Measurements from ENCODE around the gene PAK1.
A peak's percentile ranks its signal among the peaks of the same experiment; 100 is the strongest.

Gene PAK1

DNA sequence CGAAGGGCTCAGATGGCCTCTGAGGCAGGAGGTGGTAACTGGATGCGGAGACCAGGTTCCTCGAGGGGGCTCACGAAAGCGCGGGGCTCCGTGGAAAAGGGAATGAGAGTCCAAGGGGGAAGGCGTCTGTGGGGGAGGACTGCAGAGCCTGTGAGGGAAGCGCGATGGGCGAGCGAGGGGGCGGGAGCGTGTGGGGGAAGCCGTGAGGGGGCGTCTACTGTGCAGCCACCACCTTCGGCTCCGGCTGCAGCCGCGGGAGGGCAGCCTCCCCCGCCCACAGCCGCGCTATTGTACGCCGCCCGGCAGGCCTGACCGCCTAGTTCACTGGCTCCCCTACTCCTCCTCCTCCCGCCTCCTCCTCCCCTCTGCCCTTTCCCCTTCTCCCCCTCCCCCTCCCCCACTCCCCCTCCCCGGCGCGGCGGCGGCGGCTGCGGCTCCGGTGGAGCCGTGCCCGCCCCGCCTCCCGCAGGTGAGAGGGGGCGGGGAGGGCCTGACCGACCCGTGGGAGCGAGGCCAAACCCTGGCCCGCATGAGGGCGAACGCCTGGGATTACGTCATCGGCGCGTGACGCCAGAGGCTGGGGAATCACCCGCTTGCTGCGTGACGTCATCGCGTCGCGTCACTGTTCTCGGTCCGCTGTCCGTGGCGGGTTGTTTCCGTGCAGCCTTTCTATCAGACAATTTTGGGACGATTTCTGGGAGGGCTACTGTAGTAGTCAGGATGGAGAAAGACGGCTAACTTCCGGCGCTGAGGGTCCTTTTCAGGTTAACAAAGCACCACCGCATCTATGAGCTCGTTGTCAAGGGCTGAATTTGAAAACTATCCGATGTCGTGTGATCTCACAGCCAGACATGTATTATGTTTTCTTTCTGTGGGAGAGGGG is at the start of gene PAK1:
Gene PAK1 (minus strand): TSS at position 294 of the 883 bp plus-strand sequence. CDS start 81,574 bp downstream, outside the sequence.
- H2AFZ ChIP-seq (ENCODE audit: low read depth, low read length, severe bottlenecking): peak within 1 kb of the TSS; percentile 58
- TF ChIP-seq EZH2phosphoT487 (conservative IDR thresholded peaks at IDR 0.05; ENCODE audit: low read length): no peak
- TF ChIP-seq, protein P1, sequence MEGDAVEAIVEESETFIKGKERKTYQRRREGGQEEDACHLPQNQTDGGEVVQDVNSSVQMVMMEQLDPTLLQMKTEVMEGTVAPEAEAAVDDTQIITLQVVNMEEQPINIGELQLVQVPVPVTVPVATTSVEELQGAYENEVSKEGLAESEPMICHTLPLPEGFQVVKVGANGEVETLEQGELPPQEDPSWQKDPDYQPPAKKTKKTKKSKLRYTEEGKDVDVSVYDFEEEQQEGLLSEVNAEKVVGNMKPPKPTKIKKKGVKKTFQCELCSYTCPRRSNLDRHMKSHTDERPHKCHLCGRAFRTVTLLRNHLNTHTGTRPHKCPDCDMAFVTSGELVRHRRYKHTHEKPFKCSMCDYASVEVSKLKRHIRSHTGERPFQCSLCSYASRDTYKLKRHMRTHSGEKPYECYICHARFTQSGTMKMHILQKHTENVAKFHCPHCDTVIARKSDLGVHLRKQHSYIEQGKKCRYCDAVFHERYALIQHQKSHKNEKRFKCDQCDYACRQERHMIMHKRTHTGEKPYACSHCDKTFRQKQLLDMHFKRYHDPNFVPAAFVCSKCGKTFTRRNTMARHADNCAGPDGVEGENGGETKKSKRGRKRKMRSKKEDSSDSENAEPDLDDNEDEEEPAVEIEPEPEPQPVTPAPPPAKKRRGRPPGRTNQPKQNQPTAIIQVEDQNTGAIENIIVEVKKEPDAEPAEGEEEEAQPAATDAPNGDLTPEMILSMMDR (IDR thresholded peaks at IDR 0.05; ENCODE audit: insufficient read depth, low read length, poor library complexity, severe bottlenecking): no peak
- no peaks in the 10 kb centered on the region for H3K27me3 ChIP-seq (ENCODE audit: low read length)
- H3K9me2 ChIP-seq (replicated peaks; ENCODE audit: insufficient read depth, low read length): no peaks in the 10 kb centered on the region
- H3K4me2 ChIP-seq (ENCODE audit: low read depth, low read length, poor library complexity, severe bottlenecking): peak within 1 kb of the TSS; percentile 49
- H3K36me3 ChIP-seq (ENCODE audit: low read length): no peaks in the 10 kb centered on the region
- H4K20me1 ChIP-seq (ENCODE audit: low read depth, low read length): no peaks in the 10 kb centered on the region
- H3K27ac ChIP-seq (ENCODE audit: low read depth, low read length): no peak within 1 kb of the TSS
- H3K9me3 ChIP-seq (ENCODE audit: insufficient read depth, low read length): no peaks in the 10 kb centered on the region
- no peaks in the 10 kb centered on the region for H3K79me2 ChIP-seq (ENCODE audit: insufficient read depth, low read length)
- peak within 1 kb of the TSS; percentile 42 for H3K4me3 ChIP-seq (ENCODE audit: insufficient read depth, low read length, poor library complexity, severe bottlenecking)
- no peak within 1 kb of the TSS for H3K9ac ChIP-seq (ENCODE audit: low read length)
- no peaks in the 10 kb centered on the region for H3F3A ChIP-seq (ENCODE audit: insufficient read depth)

DNA sequence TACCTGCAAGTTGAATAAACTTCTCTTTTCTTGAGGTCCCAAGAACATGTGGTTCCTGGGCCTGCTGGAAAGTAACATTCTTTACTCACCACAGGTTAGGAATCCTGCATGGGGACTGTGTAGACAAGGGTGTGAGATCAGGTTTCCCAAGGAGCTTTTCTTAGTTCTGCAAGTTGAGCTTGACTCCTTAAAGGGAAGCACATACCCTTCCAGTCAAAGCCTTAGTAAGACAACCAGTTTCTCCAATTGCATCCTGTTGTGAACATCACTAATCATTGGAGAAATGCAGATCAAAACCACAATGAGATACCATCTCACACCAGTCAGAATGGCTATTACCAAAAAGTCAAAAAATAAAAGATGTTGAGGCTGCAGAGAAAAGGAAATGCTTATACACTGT is 48.3 kb upstream of the PAK1 start:
- no peaks in the 10 kb centered on the region for H3F3A ChIP-seq (ENCODE audit: insufficient read depth)
- no peak overlapping the region for H2AFZ ChIP-seq (ENCODE audit: low read depth, low read length, severe bottlenecking)
- no peaks in the 10 kb centered on the region for H3K27me3 ChIP-seq (ENCODE audit: low read length)
- no peaks in the 10 kb centered on the region for H3K9me2 ChIP-seq (replicated peaks; ENCODE audit: insufficient read depth, low read length)
- TF ChIP-seq, protein P1 (IDR thresholded peaks at IDR 0.05; ENCODE audit: insufficient read depth, low read length, poor library complexity, severe bottlenecking): no peak
- no peak for TF ChIP-seq EZH2phosphoT487 (conservative IDR thresholded peaks at IDR 0.05; ENCODE audit: low read length)
- H3K9me3 ChIP-seq (ENCODE audit: insufficient read depth, low read length): no peaks in the 10 kb centered on the region
- H3K79me2 ChIP-seq (ENCODE audit: insufficient read depth, low read length): no peaks in the 10 kb centered on the region
- H3K9ac ChIP-seq (ENCODE audit: low read length): no peak overlapping the region
- H3K4me2 ChIP-seq (ENCODE audit: low read depth, low read length, poor library complexity, severe bottlenecking): no peak overlapping the region
- H3K27ac ChIP-seq (ENCODE audit: low read depth, low read length): no peak overlapping the region
- H3K36me3 ChIP-seq (ENCODE audit: low read length): no peaks in the 10 kb centered on the region
- H4K20me1 ChIP-seq (ENCODE audit: low read depth, low read length): no peaks in the 10 kb centered on the region
- no peak overlapping the region for H3K4me3 ChIP-seq (ENCODE audit: insufficient read depth, low read length, poor library complexity, severe bottlenecking)

DNA sequence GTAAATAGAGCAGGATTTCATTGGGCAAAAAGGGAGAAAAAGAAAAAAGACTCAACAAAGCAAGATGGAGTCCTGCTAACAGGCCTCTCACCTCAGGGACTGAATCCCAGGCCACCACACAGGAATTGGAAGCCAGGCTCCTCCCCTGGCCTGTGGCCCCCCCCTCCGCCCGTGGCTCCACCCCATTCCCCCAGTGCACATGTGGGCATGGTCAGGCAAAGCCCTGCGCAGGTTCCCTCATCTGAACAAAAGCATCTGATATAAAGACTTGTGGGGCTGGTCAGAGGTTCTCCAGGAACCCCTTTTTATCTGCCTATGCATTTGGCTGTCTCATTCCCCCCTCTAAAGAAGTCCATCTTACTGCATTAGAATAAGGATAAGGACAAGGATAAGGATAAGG is 46.0 kb upstream of the PAK1 start:
- TF ChIP-seq, protein P1 (IDR thresholded peaks at IDR 0.05; ENCODE audit: insufficient read depth, low read length, poor library complexity, severe bottlenecking): no peak
- no peak for TF ChIP-seq EZH2phosphoT487 (conservative IDR thresholded peaks at IDR 0.05; ENCODE audit: low read length)
- no peaks in the 10 kb centered on the region for H3K36me3 ChIP-seq (ENCODE audit: low read length)

More for the DNA sequence above, 46.0 kb upstream of the PAK1 start:
- Histone ChIP-seq H3K9me3 (ENCODE audit: insufficient read depth, low read length) (no peaks in the 10 kb centered on the region), H4K20me1 (ENCODE audit: low read depth, low read length) (no peaks in the 10 kb centered on the region), H3K9me2 (replicated peaks; ENCODE audit: insufficient read depth, low read length) (no peaks in the 10 kb centered on the region), H3K4me2 (ENCODE audit: low read depth, low read length, poor library complexity, severe bottlenecking) (no peak overlapping the region), H3K27me3 (ENCODE audit: low read length) (no peaks in the 10 kb centered on the region), H3K79me2 (ENCODE audit: insufficient read depth, low read length) (no peaks in the 10 kb centered on the region), H3F3A (ENCODE audit: insufficient read depth) (no peaks in the 10 kb centered on the region), H3K4me3 (ENCODE audit: insufficient read depth, low read length, poor library complexity, severe bottlenecking) (no peak overlapping the region), H3K27ac (ENCODE audit: low read depth, low read length) (no peak overlapping the region), H3K9ac (ENCODE audit: low read length) (no peak overlapping the region), H2AFZ (ENCODE audit: low read depth, low read length, severe bottlenecking) (no peak overlapping the region)

Data from SU-DHL-6 (cell line).